Astrocyte of the cerebellum (primary cell): ENCODE data around the gene RBM39.

ENCODE experiments used
- DNase-seq: peaks from one replicate; pipeline ENCODE4 v3.0.0-alpha.2; 2011; ENCODE audit warnings: low read depth
- H3K4me3 ChIP-seq: 2 replicates; pipeline ENCODE4 v1.5.1; 2011; ENCODE audit warnings: mild to moderate bottlenecking, low read depth, low read length, moderate library complexity
- CTCF ChIP-seq: IDR thresholded peaks from 2 replicates; pipeline ENCODE4 v1.5.1; 2012; ENCODE audit warnings: low read length, low read depth, moderate library complexity, mild to moderate bottlenecking; ENCODE audit errors: missing control alignments
- in situ Hi-C: cut with HindIII; loops from 2 replicates; pipeline ENCODE4 v1.10.0; 2017; ENCODE audit warnings: low sequenced_read_pairs

RBM39 gene

DNA sequence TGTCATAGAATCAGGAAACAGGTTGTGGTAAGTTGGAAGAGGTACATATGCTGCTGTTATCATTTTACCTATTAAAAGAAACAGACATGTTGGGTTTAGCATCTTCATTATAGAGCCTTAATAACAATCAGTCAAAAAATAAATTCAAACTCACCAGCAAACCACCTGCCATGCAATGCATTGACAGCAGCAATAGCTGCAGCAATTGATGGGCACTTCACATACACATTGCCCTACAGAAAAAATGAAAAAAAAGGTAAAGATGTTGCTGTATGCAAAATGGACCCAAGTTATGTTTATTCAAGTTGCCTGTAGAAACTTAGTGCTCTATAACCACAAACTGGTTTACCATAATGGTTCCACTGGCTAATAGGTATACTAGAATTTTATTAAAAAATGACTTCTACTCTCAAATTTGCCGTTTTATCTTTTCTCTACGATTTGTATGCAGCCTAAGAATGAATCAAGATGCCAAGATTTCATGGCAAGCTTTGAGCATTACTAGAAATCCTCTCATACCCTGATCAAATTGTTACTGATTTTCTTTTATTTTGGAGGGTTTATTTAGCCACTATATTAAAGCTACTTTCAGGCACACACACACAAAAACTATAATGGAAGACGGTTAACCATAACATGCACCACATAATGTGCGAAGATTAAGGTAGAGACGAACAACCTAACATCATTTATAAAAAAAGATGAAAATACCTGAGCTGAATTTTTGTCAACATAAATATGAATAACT, 37.4 kb downstream of the RBM39 start:
- DNase-seq, result no peak
- H3K4me3 ChIP-seq, result no peak overlapping the region
- no peak for TF ChIP-seq CTCF
- in situ Hi-C loops, result no loop called here

DNA sequence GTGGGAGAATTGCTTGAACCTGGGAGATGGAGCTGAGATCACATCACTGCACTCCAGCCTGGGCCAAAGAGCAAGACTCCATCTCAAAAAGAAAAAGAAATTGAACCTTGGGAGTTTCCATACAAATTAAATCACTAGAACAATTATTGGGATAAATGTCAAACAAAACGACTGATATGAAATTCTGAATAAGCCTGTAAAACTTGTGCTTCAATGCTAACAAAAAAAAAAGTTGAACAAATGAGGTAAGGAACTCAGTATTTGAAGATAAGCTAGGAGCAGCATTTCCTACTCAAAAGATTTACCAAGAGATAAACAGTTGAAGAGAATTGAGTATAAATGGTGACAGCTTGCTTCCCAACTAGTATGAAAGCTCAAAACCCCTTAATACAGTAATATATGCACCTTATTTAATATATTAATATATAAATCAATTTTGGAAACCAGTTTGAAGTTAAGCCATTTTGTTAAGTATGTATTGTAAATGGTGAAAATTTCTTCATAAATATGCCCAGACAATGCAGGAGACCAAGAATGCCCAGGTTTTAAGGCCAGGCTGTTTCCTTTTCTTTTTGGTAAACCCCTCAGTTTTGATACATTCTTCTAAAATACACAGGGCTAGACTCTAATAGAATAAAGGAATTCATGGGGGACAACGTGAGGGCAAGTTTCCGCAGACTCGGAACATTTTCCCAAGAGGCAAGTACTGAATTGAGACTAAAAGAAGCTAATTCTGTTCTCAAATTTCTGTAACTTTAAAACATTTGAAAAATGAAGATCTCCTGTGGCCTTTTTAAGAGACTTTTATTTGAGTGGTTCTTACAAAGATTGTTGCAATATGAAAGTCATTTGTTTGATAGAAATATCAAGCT, 39.0 kb downstream of the RBM39 start:
- H3K4me3 ChIP-seq, result no peak overlapping the region
- DNase-seq, result no peak
- in situ Hi-C loops, result no loop called here
- no peak for TF ChIP-seq CTCF

DNA sequence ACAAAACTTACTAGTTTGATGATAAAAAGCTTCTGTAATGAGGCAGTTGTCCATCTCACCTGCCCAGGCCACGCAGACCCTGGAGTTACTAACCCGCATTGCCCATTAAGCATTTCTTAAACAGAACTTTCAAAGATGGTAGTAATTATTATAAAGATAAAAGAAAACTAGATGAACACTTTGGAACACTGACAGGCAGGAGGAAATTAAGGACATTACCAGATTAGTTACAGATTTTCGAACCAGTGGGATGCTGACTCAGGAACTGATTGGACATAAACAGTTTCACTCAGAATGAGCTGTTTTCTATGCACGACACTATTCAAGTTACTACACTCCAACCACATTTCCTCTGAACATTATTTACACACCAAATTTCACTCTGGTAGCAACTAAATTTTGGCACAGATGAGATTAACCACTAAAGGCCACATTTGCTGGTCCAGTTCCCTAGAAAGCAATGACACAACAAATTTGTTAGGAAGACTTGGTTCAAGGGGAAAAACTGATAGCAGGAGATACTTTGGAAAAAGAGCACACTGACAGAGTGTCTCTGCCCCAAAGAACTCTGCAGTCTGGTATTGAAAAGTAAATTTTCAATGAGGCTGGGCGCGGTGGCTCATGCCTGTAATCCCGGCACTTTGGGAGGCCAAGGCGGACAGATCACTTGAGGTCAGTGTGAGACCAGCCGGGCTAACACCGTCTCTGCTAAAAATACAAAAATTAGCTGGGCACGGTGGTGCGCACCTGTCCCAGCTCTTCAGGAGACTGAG, 39.8 kb downstream of the RBM39 start:
- in situ Hi-C loops, result no loop called here
- DNase-seq, result peak; percentile 26

DNA sequence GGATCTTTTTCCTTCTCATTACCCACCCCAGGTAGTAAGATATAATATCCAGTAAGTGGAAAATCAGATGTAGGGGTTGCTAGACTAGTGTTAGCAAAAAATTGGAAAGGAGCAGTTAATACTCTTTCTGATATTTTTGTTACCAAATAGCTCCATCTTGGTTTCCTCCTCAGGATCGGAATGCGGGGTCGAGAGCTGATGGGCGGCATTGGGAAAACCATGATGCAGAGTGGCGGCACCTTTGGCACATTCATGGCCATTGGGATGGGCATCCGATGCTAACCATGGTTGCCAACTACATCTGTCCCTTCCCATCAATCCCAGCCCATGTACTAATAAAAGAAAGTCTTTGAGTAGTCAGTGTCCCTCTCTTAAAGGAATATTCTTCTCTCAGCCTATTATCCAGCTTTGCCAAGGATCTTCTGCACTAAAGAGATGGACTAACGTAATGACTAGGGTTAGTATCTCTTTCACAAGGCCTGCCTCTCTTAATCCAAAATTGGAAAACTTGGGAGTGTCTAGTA, 41.4 kb downstream of the RBM39 start:
- no peak for TF ChIP-seq CTCF
- peak overlapping the region; percentile 98 for H3K4me3 ChIP-seq
- no peak for DNase-seq
- in situ Hi-C loops, result no loop called here

More for the DNA sequence above, 39.8 kb downstream of the RBM39 start:
- no peak for TF ChIP-seq CTCF
- H3K4me3 ChIP-seq, result no peak overlapping the region

DNA sequence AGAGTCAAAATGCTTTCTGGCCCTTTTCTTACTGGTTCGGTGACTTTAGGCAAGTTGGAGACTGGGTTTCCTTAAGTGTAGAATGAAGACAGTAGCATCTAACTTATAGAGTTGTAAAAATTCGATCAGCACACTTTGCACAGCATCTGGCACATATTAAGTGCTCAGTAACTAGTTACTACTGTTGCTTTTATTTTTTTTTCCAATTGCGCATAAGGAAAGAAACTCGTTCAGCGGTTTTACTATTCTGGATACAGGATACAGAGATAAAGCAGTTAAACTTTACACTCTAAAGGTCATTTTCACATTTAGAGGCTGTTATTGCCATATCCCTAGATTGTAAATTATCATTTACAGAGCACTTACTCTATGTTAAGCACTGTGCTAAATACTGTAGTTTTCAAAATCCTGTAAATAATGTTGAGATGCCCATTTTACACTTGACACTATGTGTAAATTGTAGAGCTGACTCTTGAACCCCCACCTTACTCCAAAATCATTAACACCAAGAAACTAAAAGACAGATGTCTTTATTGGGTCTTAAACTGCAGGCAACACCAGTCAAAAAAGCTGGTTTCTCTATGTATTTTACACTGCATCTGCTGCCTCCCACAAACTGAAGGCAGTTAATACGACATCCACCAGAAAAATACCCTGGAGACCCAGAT, 42.0 kb downstream of the RBM39 start:
- TF ChIP-seq CTCF, result no peak
- no peak for DNase-seq
- in situ Hi-C loops, result no loop called here
- peak overlapping the region; percentile 98 for H3K4me3 ChIP-seq
